DND-41 (cell line): Measurements from ENCODE around the gene NFIB.

Experiments used
- EZH2 ChIP-seq: IDR thresholded peaks from 3 replicates; pipeline ENCODE4 v1.6.1; 2012; ENCODE audit warnings: borderline replicate concordance, low read depth, mild to moderate bottlenecking, moderate library complexity, low read length, inconsistent platforms; ENCODE audit not compliant: severe bottlenecking
- TF ChIP-seq, protein P1 (sequence below): IDR thresholded peaks from 2 replicates; pipeline ENCODE4 v1.5.1; 2012; ENCODE audit warnings: borderline replicate concordance, low read length, moderate library complexity, mild to moderate bottlenecking; ENCODE audit not compliant: poor library complexity, severe bottlenecking; ENCODE audit errors: extremely low read depth

GRCh38 chr9:14327036-14327435 is 13.1 kb upstream of the NFIB start:
- TF ChIP-seq, protein P1, sequence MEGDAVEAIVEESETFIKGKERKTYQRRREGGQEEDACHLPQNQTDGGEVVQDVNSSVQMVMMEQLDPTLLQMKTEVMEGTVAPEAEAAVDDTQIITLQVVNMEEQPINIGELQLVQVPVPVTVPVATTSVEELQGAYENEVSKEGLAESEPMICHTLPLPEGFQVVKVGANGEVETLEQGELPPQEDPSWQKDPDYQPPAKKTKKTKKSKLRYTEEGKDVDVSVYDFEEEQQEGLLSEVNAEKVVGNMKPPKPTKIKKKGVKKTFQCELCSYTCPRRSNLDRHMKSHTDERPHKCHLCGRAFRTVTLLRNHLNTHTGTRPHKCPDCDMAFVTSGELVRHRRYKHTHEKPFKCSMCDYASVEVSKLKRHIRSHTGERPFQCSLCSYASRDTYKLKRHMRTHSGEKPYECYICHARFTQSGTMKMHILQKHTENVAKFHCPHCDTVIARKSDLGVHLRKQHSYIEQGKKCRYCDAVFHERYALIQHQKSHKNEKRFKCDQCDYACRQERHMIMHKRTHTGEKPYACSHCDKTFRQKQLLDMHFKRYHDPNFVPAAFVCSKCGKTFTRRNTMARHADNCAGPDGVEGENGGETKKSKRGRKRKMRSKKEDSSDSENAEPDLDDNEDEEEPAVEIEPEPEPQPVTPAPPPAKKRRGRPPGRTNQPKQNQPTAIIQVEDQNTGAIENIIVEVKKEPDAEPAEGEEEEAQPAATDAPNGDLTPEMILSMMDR = no peak
- no peak for TF ChIP-seq EZH2
